ENCODE results near the gene ALPI. TPM values are rescaled to one million over a fixed set of nuclear protein-coding genes. Genes with fewer than 3 reads are reported as not detected.

Gene ALPI
- total and polyA plus RNA-seq, 9 of the 15 experiments (the other 6 are each of a cell fraction or from before 2014, with no cell fraction given), result not detected

DNA sequence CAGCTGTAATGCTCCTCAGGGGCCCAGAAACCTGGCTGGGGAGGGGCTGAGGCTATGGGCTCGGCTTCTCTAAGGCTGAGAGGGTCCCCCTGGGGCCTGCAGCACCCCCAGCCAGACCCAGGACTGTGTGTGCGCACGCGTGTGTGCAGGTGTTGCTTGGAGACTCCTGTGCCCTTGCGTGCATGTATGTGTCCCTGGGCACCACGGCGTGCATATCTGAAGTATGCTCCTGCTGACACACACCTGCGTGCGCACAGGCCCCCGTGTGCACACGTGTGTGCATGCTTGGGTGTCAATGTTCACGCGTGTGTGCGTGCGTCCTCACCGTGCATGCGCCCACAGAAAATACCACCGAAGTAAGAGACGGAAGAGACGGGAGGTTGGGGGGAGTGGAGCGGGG lies 46.6 kb downstream of the ALPI start:
- Histone ChIP-seq H3K4me2 (ENCODE audit: insufficient read depth, low read length) (no peak overlapping the region), H3K4me3 (no peak overlapping the region), H3K9ac (ENCODE audit: insufficient read depth in 1 of 2, low read depth in 2 of 2, low read length in 2 of 2) (no peak overlapping the region; a peak in 1 of 4 replicates), H3K9me1 (ENCODE audit: control insufficient read depth, insufficient read depth, low read length) (no peaks in the 10 kb centered on the region), H3K27me3 (ENCODE audit: control insufficient read depth in 2 of 2, insufficient read depth in 2 of 2, low read length in 2 of 2) (peaks cover 3 to 44% of the 10 kb centered on the region in 2 experiments; a peak in 2 of 5 replicates), H3K79me2 (ENCODE audit: control insufficient read depth, insufficient read depth, low read length) (no peaks in the 10 kb centered on the region), H3K27ac (ENCODE audit: extremely low read depth, low read depth, low read length) (no peak overlapping the region), H4K20me1 (replicated peaks; ENCODE audit: control insufficient read depth, insufficient read depth, low read length) (no peaks in the 10 kb centered on the region), H3K9me3 (replicated peaks; ENCODE audit: control insufficient read depth, insufficient read depth, low read depth, low read length) (no peaks in the 10 kb centered on the region), H3K4me1 (replicated peaks in 1 of 2; ENCODE audit: control insufficient read depth in 2 of 2, insufficient read depth in 2 of 2, low read length in 2 of 2) (peaks cover 0 to 13% of the 10 kb centered on the region in 2 experiments; a peak in 2 of 5 replicates), H2AFZ (ENCODE audit: low read depth, low read length) (no peak overlapping the region), H3K36me3 (ENCODE audit: control insufficient read depth, insufficient read depth, low read length) (no peaks in the 10 kb centered on the region)
- ATAC-seq, result no peak
- DNase-seq (ENCODE audit: extremely low read depth in 1 of 4, low spot score in 3 of 4), result no peak
- no peak for FAIRE-seq
- in situ Hi-C loops (cut with MboI) (no loop called here), intact Hi-C loops (cut with micrococcal nuclease) (no loop called here)
- TF ChIP-seq C11orf30 (IDR thresholded peaks at IDR 0.05; ENCODE audit: low read depth), result no peak
- no peak for TF ChIP-seq KAT7 (CRISPR knock-in tag; IDR thresholded peaks at IDR 0.05; ENCODE audit: borderline replicate concordance)
- no peak for TF ChIP-seq ZC3H8 (IDR thresholded peaks at IDR 0.05)
- TF ChIP-seq ZNF512 (tag; IDR thresholded peaks at IDR 0.05), result no peak
- TF ChIP-seq HDGF (IDR thresholded peaks at IDR 0.05), result no peak
- no peak for TF ChIP-seq CCNT2 (IDR thresholded peaks at IDR 0.05; ENCODE audit: borderline replicate concordance, extremely low read depth, insufficient read length, low read depth, low read length)
- TF ChIP-seq TCF7 (IDR thresholded peaks at IDR 0.05; ENCODE audit: borderline replicate concordance), result no peak
- WGBS (ENCODE audit: insufficient coverage, low coverage, missing lambda C conversion rate), result 45% methylated on average over 10 of the region's 21 CpGs
- CTCF ChIA-PET (ENCODE audit: low intra/inter-chr PET ratio), result no interaction called here
- POLR2A ChIA-PET, result no interaction called here
- BruUV-seq (replicated peaks), result no TSS peak

Data from K562 (cell line).